ACC112 (cell line): ENCODE results near the gene DNAH17.

Source experiments
- H2AFZ ChIP-seq: fragments of 200-600 bp; sonication (generic); one replicate; pipeline ENCODE4 v1.6.0; 2017; ENCODE audit warnings: antibody characterized with exemption, low read length; ENCODE audit not compliant: unreplicated experiment
- H3K27ac ChIP-seq: fragments of 200-600 bp; sonication (generic); 2 replicates; pipeline ENCODE4 v1.5.1; 2014; ENCODE audit warnings: low read depth, mild to moderate bottlenecking, antibody characterized with exemption, low read length, moderate library complexity
- H3K27me3 ChIP-seq: fragments of 200-600 bp; sonication (generic); 2 replicates; pipeline ENCODE4 v1.6.1; 2014; ENCODE audit warnings: mild to moderate bottlenecking, antibody characterized with exemption, low read length, moderate library complexity, mixed read lengths; ENCODE audit not compliant: insufficient read depth
- H3K36me3 ChIP-seq: fragments of 200-600 bp; sonication (generic); 2 replicates; pipeline ENCODE4 v1.6.1; 2016; ENCODE audit warnings: mild to moderate bottlenecking, antibody characterized with exemption, low read length, moderate library complexity, mixed read lengths; ENCODE audit not compliant: insufficient read depth
- H3K4me1 ChIP-seq: fragments of 200-600 bp; sonication (generic); one replicate; pipeline ENCODE4 v1.6.1; 2016; ENCODE audit warnings: low read length, mixed read lengths; ENCODE audit not compliant: insufficient read depth, unreplicated experiment, control insufficient read depth
- H3K4me3 ChIP-seq: fragments of 200-600 bp; sonication (generic); 2 replicates; pipeline ENCODE4 v1.5.1; 2014; ENCODE audit warnings: mild to moderate bottlenecking, low read depth, low read length
- H3K79me2 ChIP-seq: fragments of 200-600 bp; sonication (generic); one replicate; pipeline ENCODE4 v1.6.0; 2016; ENCODE audit warnings: low read length; ENCODE audit not compliant: control insufficient read depth, unreplicated experiment, insufficient read depth

The DNAH17 gene

GRCh38 chr17:78446833-78447232 is 130.4 kb downstream of the DNAH17 start:
- Histone ChIP-seq H3K4me3 (no peak overlapping the region), H3K79me2 (no peaks in the 10 kb centered on the region), H2AFZ (no peak overlapping the region), H3K36me3 (no peaks in the 10 kb centered on the region), H3K27me3 (peaks cover 14% of the 10 kb centered on the region; the same call in 1 of the 2 replicates), H3K27ac (no peak overlapping the region), H3K4me1 (no peaks in the 10 kb centered on the region)

DNA sequence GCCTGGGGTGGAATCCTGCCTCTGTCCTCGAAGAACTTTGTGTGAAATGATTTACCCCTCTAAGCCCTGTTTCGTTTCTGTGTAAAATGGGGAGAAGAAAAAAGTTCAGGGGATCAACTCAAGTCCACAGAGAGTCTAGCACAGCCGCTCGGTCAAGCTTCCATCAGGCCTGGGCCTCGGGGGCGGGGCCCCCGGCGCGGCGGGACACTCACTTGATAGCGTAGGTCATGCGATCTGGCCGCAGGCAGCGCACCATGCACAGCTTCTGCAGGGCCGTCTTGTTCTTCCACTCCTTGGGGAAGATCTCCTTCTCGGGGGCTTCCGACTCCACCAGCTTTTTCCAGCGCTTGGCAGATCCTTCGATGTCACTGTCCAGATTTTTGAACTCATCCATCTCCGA is 132.8 kb downstream of the DNAH17 start:
- H3K4me1 ChIP-seq, result no peaks in the 10 kb centered on the region
- H3K79me2 ChIP-seq, result no peaks in the 10 kb centered on the region
- no peak overlapping the region for H2AFZ ChIP-seq
- no peak overlapping the region for H3K27ac ChIP-seq
- no peak overlapping the region for H3K4me3 ChIP-seq
- no peaks in the 10 kb centered on the region for H3K36me3 ChIP-seq
- peaks cover 14% of the 10 kb centered on the region; the same call in 1 of the 2 replicates for H3K27me3 ChIP-seq

- H3K36me3 ChIP-seq, result no peaks in the 10 kb centered on the region
- no peak overlapping the region for H3K4me3 ChIP-seq
- peaks cover 14% of the 10 kb centered on the region; the same call in 1 of the 2 replicates for H3K27me3 ChIP-seq
- no peaks in the 10 kb centered on the region for H3K4me1 ChIP-seq
- no peak overlapping the region for H3K27ac ChIP-seq
- H2AFZ ChIP-seq, result no peak overlapping the region
- H3K79me2 ChIP-seq, result no peaks in the 10 kb centered on the region
Observed at GRCh38 chr17:78442648-78443218, 134.5 kb downstream of the DNAH17 start.

GRCh38 chr17:78441271-78441971 is 135.8 kb downstream of the DNAH17 start:
- Histone ChIP-seq H3K27me3 (peaks cover 22% of the 10 kb centered on the region; the same call in 1 of the 2 replicates), H2AFZ (no peak overlapping the region), H3K36me3 (no peaks in the 10 kb centered on the region), H3K4me3 (no peak overlapping the region), H3K4me1 (no peaks in the 10 kb centered on the region), H3K79me2 (no peaks in the 10 kb centered on the region), H3K27ac (no peak overlapping the region)

DNA sequence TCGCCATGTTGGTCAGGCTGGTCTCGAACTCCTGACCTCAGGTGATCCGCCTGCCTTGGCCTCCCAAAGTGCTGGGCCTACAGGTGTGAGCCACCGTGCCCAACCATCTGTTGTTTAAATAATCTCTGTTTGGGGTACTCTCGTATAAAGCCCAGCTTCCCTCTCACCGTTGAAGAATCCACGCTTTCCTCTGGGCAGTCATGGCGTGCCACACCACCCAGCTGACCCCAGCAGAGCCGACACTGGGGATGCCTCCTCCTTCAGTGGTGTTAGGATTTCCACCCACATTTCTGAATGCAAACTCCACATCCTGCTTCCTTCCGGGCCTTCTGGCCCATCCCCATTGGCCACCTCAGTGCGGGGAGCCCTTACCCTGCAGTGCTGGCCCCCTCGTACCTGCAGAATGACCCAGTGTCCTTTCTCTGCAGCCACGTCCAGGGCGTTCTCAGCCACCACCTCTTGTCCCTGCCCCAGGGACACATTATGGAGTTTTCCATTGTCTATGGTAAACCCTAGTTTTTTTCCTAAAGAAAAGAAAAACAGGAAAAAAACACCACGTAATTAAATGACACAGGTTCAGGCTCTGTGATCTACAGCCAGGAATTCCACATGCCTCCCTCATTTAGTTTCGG is 138.4 kb downstream of the DNAH17 start:
- H3K27me3 ChIP-seq, result peaks cover 10% of the 10 kb centered on the region
- no peak overlapping the region for H2AFZ ChIP-seq
- no peak overlapping the region for H3K4me3 ChIP-seq
- H3K4me1 ChIP-seq, result no peaks in the 10 kb centered on the region
- no peak overlapping the region for H3K27ac ChIP-seq
- H3K79me2 ChIP-seq, result no peaks in the 10 kb centered on the region
- no peaks in the 10 kb centered on the region for H3K36me3 ChIP-seq

DNA sequence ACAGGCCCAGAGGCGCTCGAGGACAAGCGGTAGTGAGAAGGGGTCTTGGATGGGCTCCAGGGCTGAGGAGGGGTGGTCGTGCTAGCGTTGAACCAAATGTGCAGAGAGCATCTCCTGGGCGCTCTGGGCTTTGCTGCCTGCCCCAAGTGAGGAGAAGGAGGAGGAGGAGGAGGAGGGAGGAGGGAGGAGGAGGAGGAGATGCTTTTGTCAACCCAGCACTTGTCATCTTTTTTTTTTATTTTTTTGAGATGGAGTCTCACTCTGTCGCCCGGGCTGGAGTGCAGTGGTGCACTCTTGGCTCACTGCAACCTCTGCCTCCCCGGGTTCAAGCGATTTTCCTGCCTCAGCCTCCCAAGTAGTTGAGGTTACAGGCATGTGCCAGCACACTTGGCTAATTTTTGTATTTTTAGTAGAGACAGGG is 138.9 kb downstream of the DNAH17 start:
- H3K27ac ChIP-seq, result no peak overlapping the region
- H3K27me3 ChIP-seq, result peaks cover 8% of the 10 kb centered on the region
- no peak overlapping the region for H2AFZ ChIP-seq
- no peaks in the 10 kb centered on the region for H3K4me1 ChIP-seq
- H3K36me3 ChIP-seq, result no peaks in the 10 kb centered on the region
- no peak overlapping the region for H3K4me3 ChIP-seq
- no peaks in the 10 kb centered on the region for H3K79me2 ChIP-seq

DNA sequence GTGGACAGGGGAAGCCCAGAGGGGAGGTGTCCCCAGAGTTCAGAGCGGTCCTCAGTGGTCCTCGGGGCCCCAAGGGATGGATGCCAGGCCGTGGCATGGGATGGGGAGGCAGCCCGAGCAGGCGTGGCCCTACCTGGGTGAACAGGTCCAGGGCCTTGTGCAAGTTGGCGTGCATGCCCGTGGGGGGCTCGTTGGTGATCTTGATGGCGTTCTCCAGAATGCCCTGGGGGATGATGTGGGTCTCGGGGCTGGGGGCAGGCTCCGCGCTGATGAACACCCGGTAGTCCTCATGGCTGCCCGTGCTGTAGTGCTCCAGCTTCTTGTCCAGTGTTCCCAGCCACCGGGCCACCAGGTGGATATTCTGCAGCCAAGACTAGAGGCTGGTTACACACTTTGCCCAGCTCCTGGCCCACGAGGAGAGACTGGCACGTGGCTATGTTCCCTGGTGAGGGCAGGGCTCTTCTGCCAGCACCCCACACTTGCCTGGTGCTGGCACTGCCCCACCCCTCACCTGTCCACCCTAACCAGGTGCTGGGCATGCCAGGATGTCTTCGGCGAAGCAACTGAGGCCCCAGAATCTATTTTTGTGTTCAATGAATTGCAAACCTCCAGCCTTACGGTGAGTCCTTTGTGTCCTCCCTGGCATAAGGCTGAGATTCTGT is 139.6 kb downstream of the DNAH17 start:
- H3K79me2 ChIP-seq, result no peaks in the 10 kb centered on the region
- H3K27me3 ChIP-seq, result peaks cover 8% of the 10 kb centered on the region
- H3K36me3 ChIP-seq, result no peaks in the 10 kb centered on the region
- H2AFZ ChIP-seq, result no peak overlapping the region
- H3K4me3 ChIP-seq, result no peak overlapping the region
- no peak overlapping the region for H3K27ac ChIP-seq
- no peaks in the 10 kb centered on the region for H3K4me1 ChIP-seq

DNA sequence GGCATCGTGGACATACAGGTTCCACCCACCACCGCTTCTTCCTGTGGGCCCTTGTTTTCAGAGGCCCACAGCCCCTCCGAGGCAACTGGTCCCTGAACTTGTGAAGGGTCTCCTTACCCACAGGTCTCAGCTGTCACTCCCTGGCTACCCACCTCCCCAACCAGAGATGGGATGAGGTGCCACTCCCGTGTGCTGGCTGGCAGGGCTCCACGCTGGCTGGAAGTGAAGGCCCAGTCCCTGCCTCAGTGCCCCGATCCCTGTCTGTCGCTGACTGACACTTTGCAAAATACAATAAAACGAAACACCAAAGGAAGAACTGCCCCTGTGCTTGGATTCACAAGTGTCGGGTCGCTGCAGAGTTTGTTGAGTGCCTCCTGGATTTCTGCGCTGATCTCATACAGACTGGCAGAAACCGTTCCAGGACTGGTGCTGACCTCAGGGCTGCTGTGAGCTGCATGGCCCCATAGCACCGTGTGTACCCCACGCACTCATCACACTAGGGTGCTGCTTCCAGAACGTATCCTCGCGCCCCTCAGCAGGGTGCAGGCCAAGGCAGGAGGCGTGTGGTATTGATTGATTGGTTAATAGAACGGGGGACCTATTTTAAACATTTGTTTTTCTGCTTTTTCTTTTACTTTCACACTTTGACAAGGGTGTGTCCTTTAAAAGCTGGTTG is 141.7 kb downstream of the DNAH17 start:
- Histone ChIP-seq H3K79me2 (no peaks in the 10 kb centered on the region), H3K4me3 (no peak overlapping the region), H2AFZ (no peak overlapping the region), H3K27ac (no peak overlapping the region), H3K27me3 (peaks cover 8% of the 10 kb centered on the region), H3K4me1 (no peaks in the 10 kb centered on the region), H3K36me3 (no peaks in the 10 kb centered on the region)

- no peaks in the 10 kb centered on the region for H3K79me2 ChIP-seq
- no peaks in the 10 kb centered on the region for H3K4me1 ChIP-seq
- H3K27me3 ChIP-seq, result peaks cover 8% of the 10 kb centered on the region
- no peak overlapping the region for H3K27ac ChIP-seq
- no peak overlapping the region for H3K4me3 ChIP-seq
- H3K36me3 ChIP-seq, result no peaks in the 10 kb centered on the region
- no peak overlapping the region for H2AFZ ChIP-seq
Observed at GRCh38 chr17:78434455-78435329, 142.5 kb downstream of the DNAH17 start.
